H1 (cell line): ENCODE data around the gene NOL8. TPM values are rescaled to one million over a fixed set of nuclear protein-coding genes. Genes with fewer than 3 reads are reported as not detected.

ENCODE experiments used
- HDAC2 ChIP-seq, 2 experiments: fragments of 300-600 bp in 1 of 2; sonication (generic) in 1 of 2; IDR thresholded peaks; 2 replicates each; pipeline ENCODE4 v1.6.1; 2011 to 2012; ENCODE audit warnings: low read depth in 2 of 2, low read length in 2 of 2, mild to moderate bottlenecking in 2 of 2, moderate library complexity in 2 of 2, borderline replicate concordance in 1 of 2, inconsistent platforms in 1 of 2
- polyA plus RNA-seq, 7 experiments: library from polyadenylated mRNA; depleted of rRNA in 3 of 7; stranded (reverse) in 5 of 7; unstranded in 2 of 7; fragments of >200 nt in 5 of 7; fragments of 200-250 nt in 2 of 7; gene quantifications; 1 replicate in 5 of 7; 2 replicates in 1 of 7; 4 replicates in 1 of 7; pipeline versions ENCODE4 v1.2.1 to v1.2.3, GENCODE V29; 2011 to 2013; ENCODE audit warnings: missing spikeins in 2 of 7, mixed read lengths in 2 of 7
- total RNA-seq: library from RNA; stranded (reverse); fragmentation: NEBNext Ultra II Directional; extraction: Animal tissue kit (Norgen Biotek cat#: 25700); gene quantifications from 2 replicates; pipeline ENCODE4 v1.2.1, GENCODE V29; 2021

The NOL8 gene
- total and polyA plus RNA-seq, 2 of the 8 experiments (the other 6 are each of a cell fraction or from before 2014, with no cell fraction given) = 6.2 to 30.4 TPM

- TF ChIP-seq HDAC2 (IDR thresholded peaks at IDR 0.05; ENCODE audit: borderline replicate concordance in 1 of 2, low read depth in 2 of 2, low read length in 2 of 2) = no peak
Observed at GRCh38 chr9:92292338-92293074, 32.6 kb downstream of the NOL8 start (continued).
